ENCODE data around the gene CLC. TPM values are rescaled to one million over a fixed set of nuclear protein-coding genes. Genes with fewer than 3 reads are reported as not detected.
A peak's percentile ranks its signal among the peaks of the same experiment; 100 is the strongest.
"Not testable (repeated sequence)": the region's sequence is repeated elsewhere in the genome, so short reads cannot be mapped to it uniquely, and the experiment has no call there.

CLC gene
- 1 to 10 TPM in 1 of 6 donors, not detected in 5; 2.1 TPM for polyA plus RNA-seq (ENCODE audit: low read depth in 6 of 6)

DNA sequence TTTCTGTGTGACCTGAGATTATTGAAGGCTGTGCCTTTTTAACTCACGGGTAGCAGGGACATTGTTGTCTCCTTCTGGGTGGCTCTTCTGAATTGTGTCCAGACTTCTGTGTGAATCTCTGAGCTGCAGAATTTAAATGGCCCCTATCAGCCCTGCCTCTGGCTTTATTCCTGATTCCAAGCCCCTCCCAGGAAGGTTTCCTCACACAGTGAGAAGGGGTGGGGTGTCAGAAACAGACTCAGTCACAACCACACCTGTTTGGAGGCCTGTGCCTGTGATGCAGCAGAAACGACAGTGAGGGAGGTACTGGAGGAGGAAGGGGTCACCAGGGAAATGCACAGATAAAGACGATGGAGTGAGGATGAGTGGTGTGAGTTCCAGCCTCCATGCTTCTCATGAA, at the start of gene CLC:
Gene CLC, minus strand, starts transcription at position 139 of the 400 bp plus-strand sequence. Its CDS starts 77 bp downstream, at position 62.
- H3K4me1 Mint-ChIP-seq, result no peaks in the 10 kb centered on the region
- H3K27me3 Mint-ChIP-seq, result peaks cover 37 to 57% (median 48%) of the 10 kb centered on the region in 3 donors
- H3K36me3 Mint-ChIP-seq, result no peaks in the 10 kb centered on the region
- H3K4me3 Mint-ChIP-seq, result peak within 1 kb of the TSS in 1 of 8 donors; percentile 8
- H3K9me3 Mint-ChIP-seq, result peaks cover 0 to 4% (median 0%) of the 10 kb centered on the region in 7 donors
- H3K27ac Mint-ChIP-seq, result no peak within 1 kb of the TSS
- no peak for DNase-seq
- ATAC-seq (ENCODE audit: low read depth in 2 of 2), result no peak

DNA sequence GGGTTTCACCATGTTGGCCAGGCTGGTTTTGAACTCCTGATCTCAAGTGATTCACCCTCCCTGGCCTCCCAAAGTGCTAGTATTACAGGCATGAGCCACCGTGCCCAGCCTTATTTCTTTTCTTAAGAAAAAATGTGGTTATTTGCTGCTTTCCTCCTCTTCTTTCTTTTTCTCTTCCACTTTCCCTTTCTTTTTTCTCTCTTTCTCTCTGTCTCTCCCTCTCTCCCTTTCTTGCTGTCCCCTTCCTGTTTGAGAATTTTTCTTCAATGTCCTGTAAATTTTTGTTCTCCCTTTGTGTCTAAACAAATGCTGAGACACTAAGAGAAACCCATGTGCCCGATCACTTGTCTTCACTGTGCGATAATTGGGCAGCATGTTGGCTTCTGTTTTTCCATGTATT, 43.1 kb upstream of the CLC start:
- ATAC-seq (ENCODE audit: low read depth in 2 of 2) (no peak), DNase-seq (no peak)
- Mint-ChIP-seq H3K27me3 (peaks cover 40 to 72% (median 51%) of the 10 kb centered on the region in 3 donors), H3K4me3 (no peak overlapping the region), H3K36me3 (no peaks in the 10 kb centered on the region), H3K27ac (peak overlapping the region in 1 of 6 donors; percentile 69), H3K9me3 (peaks cover 0 to 3% (median 0%) of the 10 kb centered on the region in 7 donors), H3K4me1 (no peaks in the 10 kb centered on the region)

DNA sequence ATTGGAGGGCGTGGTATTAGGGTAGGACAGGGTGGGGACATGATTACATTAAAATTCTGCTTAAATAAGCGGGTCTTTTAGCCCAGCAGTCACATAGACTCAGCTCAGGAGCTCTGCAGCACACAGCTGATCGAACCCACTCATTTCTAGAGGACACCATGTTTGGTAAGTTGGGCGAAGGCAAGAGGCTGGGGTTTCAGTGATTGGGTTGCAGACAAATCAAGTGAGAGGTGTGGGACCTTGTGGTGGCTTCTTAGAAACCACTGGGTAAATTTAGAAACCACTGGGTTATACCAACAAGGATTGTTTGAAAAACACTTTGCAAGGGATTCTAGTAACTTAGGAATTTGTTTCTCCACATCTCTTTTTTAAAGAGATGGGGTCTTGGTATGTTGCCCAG, 40.9 kb upstream of the CLC start, which contains the start of gene LEUTX:
Gene LEUTX, plus strand, starts transcription at position 92 of the 400 bp plus-strand sequence. Its CDS starts 67 bp downstream, at position 159.
- ATAC-seq (ENCODE audit: low read depth in 2 of 2) (no peak), DNase-seq (no peak)
- Mint-ChIP-seq H3K27ac (no peak within 1 kb of the TSS), H3K27me3 (peaks cover 32 to 68% (median 39%) of the 10 kb centered on the region in 3 donors), H3K4me3 (peak within 1 kb of the TSS in 1 of 8 donors; percentile 13), H3K36me3 (no peaks in the 10 kb centered on the region), H3K9me3 (peaks cover 0 to 2% (median 0%) of the 10 kb centered on the region in 7 donors), H3K4me1 (no peaks in the 10 kb centered on the region)

DNA sequence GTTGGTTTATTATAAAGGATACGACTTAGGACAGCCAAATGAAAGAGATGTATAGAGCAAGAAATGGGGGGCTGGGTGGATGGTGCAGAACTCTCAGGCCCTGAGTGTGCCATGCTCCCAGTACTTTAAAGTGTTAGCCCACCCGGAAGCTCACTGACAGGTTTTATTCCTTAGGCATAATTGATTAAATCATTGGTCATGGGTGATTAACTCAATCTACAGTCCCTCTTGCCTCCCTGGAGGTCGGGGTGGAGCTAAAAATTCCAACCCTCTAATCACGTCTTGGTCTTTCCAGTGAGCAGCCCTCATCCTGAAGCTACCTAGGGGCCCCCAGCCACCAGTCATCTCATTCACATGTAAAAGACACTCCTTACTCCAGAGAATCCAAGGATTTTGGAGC, 31.0 kb upstream of the CLC start:
- ATAC-seq (ENCODE audit: low read depth in 2 of 2) (no peak), DNase-seq (no peak)
- peak overlapping the region in 1 of 8 donors; percentile 35 for H3K4me3 Mint-ChIP-seq
- no peaks in the 10 kb centered on the region for H3K36me3 Mint-ChIP-seq
- H3K27ac Mint-ChIP-seq, result no peak overlapping the region
- H3K9me3 Mint-ChIP-seq, result peaks cover 0 to 16% (median 6%) of the 10 kb centered on the region in 7 donors
- H3K27me3 Mint-ChIP-seq, result peaks cover 10 to 39% (median 17%) of the 10 kb centered on the region in 3 donors
- peaks cover 0 to 1% (median 0%) of the 10 kb centered on the region in 3 donors for H3K4me1 Mint-ChIP-seq

DNA sequence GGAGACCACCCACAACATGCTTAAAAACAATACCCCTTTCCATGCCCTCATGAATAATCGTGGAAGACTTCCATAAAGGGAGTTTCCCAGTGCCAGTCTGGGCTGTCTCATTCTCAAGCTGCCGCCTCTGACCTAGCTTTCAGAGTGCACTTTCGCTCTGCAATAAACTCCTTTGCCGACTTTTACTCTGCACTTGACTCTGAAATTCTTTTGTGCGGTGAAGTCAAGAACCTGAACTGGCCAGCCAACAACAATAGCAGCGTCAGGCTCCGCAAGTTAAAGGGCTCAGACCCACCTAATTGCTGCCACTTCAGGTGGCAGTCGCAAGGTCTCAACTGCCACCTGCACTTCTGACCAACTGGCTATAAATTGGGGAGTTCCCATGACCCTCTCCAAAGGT, 30.5 kb upstream of the CLC start:
- DNase-seq, result no peak
- H3K9me3 Mint-ChIP-seq, result peaks cover 0 to 16% (median 6%) of the 10 kb centered on the region in 7 donors
- no peak overlapping the region for H3K4me3 Mint-ChIP-seq
- peak overlapping the region in 1 of 6 donors; percentile 49 for H3K27ac Mint-ChIP-seq
- no peak for ATAC-seq (ENCODE audit: low read depth in 2 of 2)
- H3K4me1 Mint-ChIP-seq, result peaks cover 0 to 1% (median 0%) of the 10 kb centered on the region in 3 donors
- H3K27me3 Mint-ChIP-seq, result peaks cover 10 to 39% (median 21%) of the 10 kb centered on the region in 3 donors
- H3K36me3 Mint-ChIP-seq, result no peaks in the 10 kb centered on the region

DNA sequence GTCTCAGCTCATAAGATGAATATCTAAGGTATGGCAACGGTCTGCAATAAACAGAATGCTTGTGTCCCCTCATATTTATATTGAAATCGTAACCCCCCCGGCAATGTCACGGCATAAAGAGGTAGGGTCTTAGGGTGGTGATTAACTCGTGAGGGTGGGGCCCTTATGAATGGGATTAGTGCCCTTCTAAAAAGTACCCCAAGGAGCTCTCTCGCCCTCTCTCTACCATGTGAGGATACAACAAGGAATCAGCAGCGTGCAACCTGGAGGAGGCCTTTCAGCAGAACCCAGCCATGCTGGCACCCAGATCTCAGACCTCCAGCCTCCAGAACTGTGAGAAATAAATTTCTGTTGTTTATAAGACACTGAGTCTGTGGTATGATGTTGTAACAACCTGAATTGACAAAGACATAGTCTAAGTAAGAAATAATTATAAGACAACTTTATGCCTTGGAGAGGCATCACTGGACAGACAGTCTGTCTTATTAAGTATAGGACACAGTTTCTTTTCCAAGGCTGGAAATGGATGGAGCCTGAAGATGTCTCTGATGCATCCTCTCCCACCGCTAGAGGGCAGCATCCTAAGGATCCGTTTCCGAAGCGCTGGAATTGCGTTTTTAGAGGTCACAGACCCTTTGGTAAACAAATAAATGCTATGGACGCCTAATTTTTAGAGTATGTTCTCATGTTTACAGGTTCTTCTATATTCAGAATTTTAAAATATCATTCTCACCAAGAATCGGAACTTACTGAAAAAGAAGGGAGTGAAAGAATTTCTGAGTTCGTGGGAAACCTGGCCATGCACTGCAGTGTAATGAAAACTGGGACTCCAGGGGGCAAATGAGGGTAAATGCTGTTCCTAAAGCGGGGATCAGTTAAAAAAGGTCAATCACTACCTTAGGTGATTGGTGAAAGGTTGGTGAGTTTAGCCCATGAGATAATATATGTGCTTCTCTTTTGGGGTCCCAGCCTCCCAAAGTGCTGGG, 27.6 kb upstream of the CLC start:
- Mint-ChIP-seq H3K27me3 (peaks cover 12 to 21% (median 21%) of the 10 kb centered on the region in 3 donors), H3K4me3 (peak overlapping the region in 1 of 8 donors; percentile 24), H3K36me3 (no peaks in the 10 kb centered on the region), H3K27ac (peak overlapping the region in 2 of 6 donors; percentile 5 to 15), H3K4me1 (peaks cover 0 to 1% (median 0%) of the 10 kb centered on the region in 3 donors), H3K9me3 (peaks cover 0 to 16% (median 6%) of the 10 kb centered on the region in 7 donors)
- ATAC-seq (ENCODE audit: low read depth in 2 of 2) (no peak), DNase-seq (peak; percentile 5)

DNA sequence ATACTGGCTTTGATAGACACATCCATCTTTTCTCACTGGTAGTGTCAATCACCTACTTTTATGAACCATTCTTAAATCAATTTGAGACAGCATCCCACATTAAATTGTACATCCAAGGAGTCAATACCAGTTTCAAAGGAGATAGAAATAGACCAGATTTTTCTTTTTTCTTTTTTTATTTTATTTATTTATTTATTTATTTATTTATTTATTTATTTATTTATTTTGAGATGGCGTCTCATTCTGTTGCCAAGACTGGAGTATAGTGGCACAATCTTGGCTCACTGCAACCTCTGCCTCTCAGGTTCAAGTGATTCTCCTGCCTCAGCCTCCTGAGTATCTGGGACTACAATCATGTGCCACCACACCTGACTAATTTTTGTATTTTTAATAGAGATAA, 24.0 kb upstream of the CLC start:
- H3K4me1 Mint-ChIP-seq; H3K27ac Mint-ChIP-seq; DNase-seq; H3K36me3 Mint-ChIP-seq; H3K4me3 Mint-ChIP-seq; ATAC-seq (ENCODE audit: low read depth in 2 of 2): not testable (repeated sequence)
- peaks cover 0 to 18% (median 6%) of the 10 kb centered on the region in 7 donors for H3K9me3 Mint-ChIP-seq
- peaks cover 20 to 35% (median 26%) of the 10 kb centered on the region in 3 donors for H3K27me3 Mint-ChIP-seq

DNA sequence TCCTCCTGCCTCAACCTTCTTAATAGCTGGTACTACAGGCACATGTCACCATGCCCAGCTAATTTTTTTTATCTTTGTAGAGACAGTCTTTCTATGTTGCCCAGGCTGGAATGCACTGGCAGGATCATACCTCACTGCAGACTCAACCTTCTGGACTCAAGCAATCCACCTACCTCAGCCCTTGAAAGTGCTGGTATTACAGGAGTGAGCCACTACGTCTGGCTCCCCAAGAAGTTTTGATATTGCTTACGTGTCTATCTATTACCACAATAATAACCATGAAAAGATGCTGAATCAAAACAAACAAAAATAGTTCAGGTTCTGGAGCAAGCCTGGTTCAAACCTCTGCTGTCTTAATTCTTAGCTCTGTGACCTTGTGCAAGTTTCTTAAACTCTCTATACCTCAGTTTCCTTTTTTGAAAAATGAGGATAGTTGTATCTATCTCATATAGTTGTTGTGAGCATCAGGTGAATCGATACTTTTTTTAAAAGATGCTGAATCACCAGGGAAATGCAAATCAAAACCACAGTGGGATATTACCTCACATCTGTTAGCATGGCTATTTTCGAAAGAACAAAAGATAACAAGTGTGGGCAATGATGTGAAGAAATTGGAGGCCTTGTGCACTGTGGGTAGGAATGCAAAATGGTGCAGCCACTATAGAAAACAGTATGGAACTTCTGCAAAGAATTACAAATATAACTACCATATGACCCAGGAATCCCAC, 21.8 kb upstream of the CLC start:
- peaks cover 0 to 12% (median 2%) of the 10 kb centered on the region in 7 donors for H3K9me3 Mint-ChIP-seq
- no peaks in the 10 kb centered on the region for H3K36me3 Mint-ChIP-seq
- H3K27me3 Mint-ChIP-seq, result peaks cover 21 to 42% (median 26%) of the 10 kb centered on the region in 3 donors
- peak overlapping the region in 1 of 6 donors; percentile 24 for H3K27ac Mint-ChIP-seq
- no peaks in the 10 kb centered on the region for H3K4me1 Mint-ChIP-seq
- no peak for ATAC-seq (ENCODE audit: low read depth in 2 of 2)
- no peak for DNase-seq
- no peak overlapping the region for H3K4me3 Mint-ChIP-seq

DNA sequence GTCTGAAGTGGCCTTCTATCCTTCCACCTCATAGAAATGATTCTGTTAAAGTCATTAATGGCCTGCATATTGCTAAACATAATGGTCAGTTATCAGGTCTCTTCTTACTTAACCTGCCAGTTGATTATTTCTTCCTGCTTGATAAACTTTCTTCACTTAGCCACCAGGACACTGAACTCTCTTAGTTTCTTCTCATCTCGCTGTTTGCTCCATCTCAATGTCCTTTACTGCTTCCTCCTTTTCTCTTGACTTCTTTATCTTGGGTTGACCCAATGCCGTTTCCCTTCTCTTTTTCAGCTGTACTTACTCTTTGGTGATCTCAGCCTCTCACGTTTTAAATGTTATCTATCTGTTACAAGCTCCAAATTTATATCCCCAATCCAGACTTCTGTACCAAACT, 17.1 kb upstream of the CLC start:
- ATAC-seq (ENCODE audit: low read depth in 2 of 2), result no peak
- Mint-ChIP-seq H3K4me3 (no peak overlapping the region), H3K36me3 (no peaks in the 10 kb centered on the region), H3K27me3 (peaks cover 11 to 51% (median 25%) of the 10 kb centered on the region in 3 donors), H3K9me3 (no peaks in the 10 kb centered on the region), H3K4me1 (no peaks in the 10 kb centered on the region), H3K27ac (no peak overlapping the region)
- DNase-seq, result no peak

DNA sequence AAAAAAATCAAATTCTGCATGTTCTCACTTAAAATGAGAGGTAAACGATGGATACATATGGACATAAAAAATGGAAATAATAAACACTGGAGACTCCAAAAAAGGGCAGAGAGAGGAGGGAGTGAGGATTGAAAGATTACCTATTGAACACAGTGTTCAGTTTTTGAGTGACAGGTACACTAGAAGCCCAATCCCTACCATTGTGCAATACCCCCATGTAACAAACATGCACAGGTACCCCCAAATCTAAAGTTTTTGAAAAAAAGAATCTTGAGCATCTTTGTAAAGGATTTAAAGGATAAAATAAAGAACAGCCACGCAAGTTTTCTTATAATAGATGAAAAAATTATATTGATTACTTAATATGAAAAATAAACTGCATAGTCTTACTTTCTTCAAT, 16.7 kb upstream of the CLC start:
- Mint-ChIP-seq H3K4me3 (no peak overlapping the region), H3K27ac (no peak overlapping the region), H3K27me3 (peaks cover 12 to 51% (median 25%) of the 10 kb centered on the region in 3 donors), H3K9me3 (no peaks in the 10 kb centered on the region), H3K4me1 (no peaks in the 10 kb centered on the region), H3K36me3 (no peaks in the 10 kb centered on the region)
- DNase-seq (no peak), ATAC-seq (ENCODE audit: low read depth in 2 of 2) (no peak)

DNA sequence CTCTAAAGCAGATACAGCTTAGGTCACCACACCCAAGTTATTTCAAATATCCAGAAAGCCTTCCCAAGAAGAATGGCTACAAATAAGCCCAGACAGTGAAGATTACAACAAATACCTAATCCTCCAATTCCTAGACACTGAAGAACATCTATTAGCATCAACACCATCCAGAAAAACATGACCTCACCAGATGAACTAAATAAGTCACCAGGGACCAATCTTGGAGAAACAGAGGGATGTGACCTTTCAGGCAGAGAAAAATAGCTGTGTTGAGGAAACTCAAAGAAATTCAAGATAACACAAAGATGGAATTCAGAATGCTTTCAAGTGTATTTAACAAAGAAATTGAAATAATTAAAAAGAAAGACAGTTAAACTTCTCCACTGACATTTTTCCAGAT, 15.0 kb upstream of the CLC start:
- H3K4me1 Mint-ChIP-seq, result no peaks in the 10 kb centered on the region
- no peak overlapping the region for H3K4me3 Mint-ChIP-seq
- no peaks in the 10 kb centered on the region for H3K9me3 Mint-ChIP-seq
- ATAC-seq (ENCODE audit: low read depth in 2 of 2) (no peak), DNase-seq (no peak)
- H3K27me3 Mint-ChIP-seq, result peaks cover 15 to 35% (median 35%) of the 10 kb centered on the region in 3 donors
- no peaks in the 10 kb centered on the region for H3K36me3 Mint-ChIP-seq
- no peak overlapping the region for H3K27ac Mint-ChIP-seq

DNA sequence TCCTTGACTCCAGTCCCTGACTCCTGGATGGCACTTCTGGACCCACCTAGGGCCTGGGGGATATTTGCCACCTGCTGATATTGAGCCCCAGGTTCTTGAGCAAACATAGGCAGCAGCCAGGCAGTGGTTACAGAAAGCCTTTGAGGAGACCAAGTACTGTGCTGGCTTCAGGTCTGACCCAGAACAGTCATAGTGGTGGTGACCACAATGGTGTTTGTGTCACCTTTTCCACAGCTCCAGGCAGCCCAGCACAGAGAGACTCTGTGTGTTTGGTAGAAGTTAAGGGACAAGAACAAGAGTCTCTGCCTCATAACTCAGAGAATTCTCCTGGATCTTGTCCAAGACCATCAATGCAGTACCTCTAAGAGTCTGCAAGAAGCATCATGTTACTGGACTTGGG, 14.6 kb upstream of the CLC start:
- Mint-ChIP-seq H3K36me3 (no peaks in the 10 kb centered on the region), H3K9me3 (no peaks in the 10 kb centered on the region), H3K27ac (no peak overlapping the region), H3K4me3 (no peak overlapping the region), H3K4me1 (no peaks in the 10 kb centered on the region), H3K27me3 (peaks cover 19 to 37% (median 36%) of the 10 kb centered on the region in 3 donors)
- no peak for DNase-seq
- no peak for ATAC-seq (ENCODE audit: low read depth in 2 of 2)

DNA sequence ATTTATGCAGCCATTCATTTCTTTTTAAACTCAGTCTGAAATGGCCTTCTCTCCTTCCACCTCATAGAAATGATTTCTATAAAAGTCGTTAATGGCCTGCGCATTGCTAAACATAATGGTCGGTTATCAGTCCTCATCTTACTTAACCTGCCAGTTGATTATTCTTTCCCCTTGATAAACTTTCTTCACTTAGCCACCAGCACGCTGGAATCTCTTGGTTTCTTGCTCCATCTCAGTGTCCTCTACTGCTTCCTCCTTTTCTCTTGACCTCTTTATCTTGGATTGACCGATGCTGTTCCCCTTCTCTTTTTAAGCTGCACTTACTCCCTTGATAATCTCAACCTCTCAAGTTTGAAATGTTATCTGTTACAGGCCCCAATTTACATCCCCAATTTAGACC, 12.2 kb upstream of the CLC start:
- H3K36me3 Mint-ChIP-seq, result no peaks in the 10 kb centered on the region
- H3K4me3 Mint-ChIP-seq, result no peak overlapping the region
- peaks cover 44 to 50% (median 44%) of the 10 kb centered on the region in 3 donors for H3K27me3 Mint-ChIP-seq
- no peak for ATAC-seq (ENCODE audit: low read depth in 2 of 2)
- DNase-seq, result no peak
- no peak overlapping the region for H3K27ac Mint-ChIP-seq
- no peaks in the 10 kb centered on the region for H3K9me3 Mint-ChIP-seq
- H3K4me1 Mint-ChIP-seq, result no peaks in the 10 kb centered on the region

All from naive B cell (primary cell).